Cerebellar cortex (tissue), 1 donor: ENCODE results near the gene ATN1.

Experiments
- DNase-seq: peaks from one replicate; pipeline ENCODE4 v3.0.0-alpha.2; 2015; ENCODE audit warnings: low spot score

The ATN1 gene

GRCh38 chr12:6925540-6926279, 2.0 kb upstream of the ATN1 start:
- DNase-seq: peak; percentile 95

- no peak for DNase-seq
Measured at GRCh38 chr12:6928022-6928702, 403 bp downstream of the ATN1 start.

- DNase-seq: no peak
Measured at GRCh38 chr12:6928703-6929407, 1.1 kb downstream of the ATN1 start.

- DNase-seq: no peak
Measured at GRCh38 chr12:6929466-6930452, 2.0 kb downstream of the ATN1 start.

GRCh38 chr12:6932766-6933165, 5.0 kb downstream of the ATN1 start:
- DNase-seq: no peak

- no peak for DNase-seq
Measured at GRCh38 chr12:6934110-6934509, 6.4 kb downstream of the ATN1 start.

- no peak for DNase-seq
Measured at GRCh38 chr12:6935371-6936193, 7.8 kb downstream of the ATN1 start.

- DNase-seq: no peak
Measured at GRCh38 chr12:6936194-6936635, 8.5 kb downstream of the ATN1 start.

- no peak for DNase-seq
Measured at GRCh38 chr12:6936636-6937480, 9.1 kb downstream of the ATN1 start.

GRCh38 chr12:6937481-6938352, 10.0 kb downstream of the ATN1 start:
- DNase-seq: peak; percentile 97

- no peak for DNase-seq
Measured at GRCh38 chr12:6938353-6939190, 10.8 kb downstream of the ATN1 start.

GRCh38 chr12:6939191-6939540, 11.4 kb downstream of the ATN1 start:
- DNase-seq: no peak

- DNase-seq: no peak
Measured at GRCh38 chr12:6941267-6941666, 13.5 kb downstream of the ATN1 start.

GRCh38 chr12:6941782-6942181, 14.0 kb downstream of the ATN1 start:
- DNase-seq: no peak

GRCh38 chr12:6942331-6942665, 14.5 kb downstream of the ATN1 start:
- no peak for DNase-seq

- DNase-seq: peak; percentile 99
Measured at GRCh38 chr12:6943389-6943721, 15.6 kb downstream of the ATN1 start.

GRCh38 chr12:6943722-6944380, 16.1 kb downstream of the ATN1 start, which contains the start of the genes C12orf57 and RNU7-1:
Gene C12orf57, plus strand, starts transcription at chr12:6944022. Its CDS starts 100 bp downstream, at chr12:6944122.
Gene RNU7-1, plus strand, starts transcription at chr12:6943816.
- DNase-seq: peak; percentile 94
